Suprapubic skin (tissue), 4 donors: ENCODE results near the gene ELOVL4.

Experiments
- CTCF ChIP-seq, 2 donors: fragments of 200-600 bp in 1 of 2; fragments of 450-650 bp in 1 of 2; sonication (generic) in 1 of 2; IDR thresholded peaks; one replicate each; pipeline ENCODE4 v1.5.1; 2016 to 2019; ENCODE audit warnings: antibody characterized with exemption in 2 of 2, mild to moderate bottlenecking in 1 of 2, moderate library complexity in 1 of 2
- EP300 ChIP-seq: sonication (generic); formaldehyde crosslinking; IDR thresholded peaks from one replicate; pipeline ENCODE4 v1.6.1; 2017; ENCODE audit warnings: antibody characterized with exemption
- POLR2A ChIP-seq, 2 donors: fragments of 450-650 bp; IDR thresholded peaks; one replicate each; pipeline ENCODE4 v1.6.1; 2017; ENCODE audit warnings: antibody characterized with exemption in 2 of 2, mild to moderate bottlenecking in 2 of 2, moderate library complexity in 2 of 2
- POLR2AphosphoS5 ChIP-seq, 3 donors: sonication (generic); formaldehyde crosslinking; IDR thresholded peaks; one replicate each; pipeline ENCODE4 v1.6.1; 2017; ENCODE audit warnings: antibody characterized with exemption in 3 of 3

GRCh38 chr6:79888587-79888986, 58.8 kb downstream of the ELOVL4 start:
- TF ChIP-seq CTCF (IDR thresholded peaks at IDR 0.05) (no peak), POLR2AphosphoS5 (IDR thresholded peaks at IDR 0.05) (no peak), POLR2A (IDR thresholded peaks at IDR 0.05) (no peak), EP300 (no peak)
